Fibroblast of lung (primary cell): ENCODE results near the gene CCNY. TPM values are rescaled to one million over a fixed set of nuclear protein-coding genes. Genes with fewer than 3 reads are reported as not detected.
A peak's percentile ranks its signal among the peaks of the same experiment; 100 is the strongest.

Experiments
- DNase-seq, 2 donors: peaks; one replicate each; pipeline versions ENCODE4 v3.0.0 to v3.0.0-alpha.2; 2010; ENCODE audit warnings: low read depth in 2 of 2
- H2AFZ ChIP-seq: 2 replicates; pipeline ENCODE4 v1.5.1; 2012; ENCODE audit warnings: low read length, control low read depth, inconsistent platforms
- H3K27ac ChIP-seq: 2 replicates; pipeline ENCODE4 v1.5.1; 2011; ENCODE audit warnings: low read length, control low read depth; ENCODE audit not compliant: insufficient read depth
- H3K27me3 ChIP-seq: 2 replicates; pipeline ENCODE4 v1.5.1; 2011; ENCODE audit warnings: mild to moderate bottlenecking, low read length; ENCODE audit not compliant: control insufficient read depth, insufficient read depth
- H3K36me3 ChIP-seq: 2 replicates; pipeline ENCODE4 v1.5.1; 2011; ENCODE audit warnings: low read length; ENCODE audit not compliant: control insufficient read depth, insufficient read depth
- H3K4me1 ChIP-seq: 2 replicates; pipeline ENCODE4 v1.5.1; 2011; ENCODE audit warnings: low read length; ENCODE audit not compliant: control insufficient read depth, insufficient read depth; ENCODE audit errors: extremely low read depth
- H3K4me2 ChIP-seq: 2 replicates; pipeline ENCODE4 v1.5.1; 2011; ENCODE audit warnings: low read length, control low read depth; ENCODE audit not compliant: insufficient read depth; ENCODE audit errors: extremely low read depth
- H3K4me3 ChIP-seq, 4 experiments: fragments of 200-600 bp in 1 of 4; sonication (generic) in 1 of 4; replicated peaks in 1 of 4; 2 replicates each; pipeline ENCODE4 v1.5.1; 2011 to 2016; ENCODE audit warnings: low read length in 4 of 4, low read depth in 3 of 4, mild to moderate bottlenecking in 3 of 4, control low read depth in 2 of 4, inconsistent platforms in 1 of 4, mixed read lengths in 1 of 4; ENCODE audit not compliant: insufficient read depth in 1 of 4; ENCODE audit errors: control extremely low read depth in 1 of 4
- H3K79me2 ChIP-seq: 2 replicates; pipeline ENCODE4 v1.5.1; 2012; ENCODE audit warnings: mild to moderate bottlenecking, low read length, inconsistent platforms; ENCODE audit not compliant: control insufficient read depth, insufficient read depth
- H3K9ac ChIP-seq: 2 replicates; pipeline ENCODE4 v1.5.1; 2011; ENCODE audit warnings: mild to moderate bottlenecking, low read length, control low read depth; ENCODE audit not compliant: insufficient read depth
- H3K9me3 ChIP-seq: 2 replicates; pipeline ENCODE4 v1.5.1; 2012; ENCODE audit warnings: low read depth, low read length; ENCODE audit not compliant: control insufficient read depth, insufficient read depth
- H4K20me1 ChIP-seq: 2 replicates; pipeline ENCODE4 v1.5.1; 2011; ENCODE audit warnings: low read length; ENCODE audit not compliant: control insufficient read depth, insufficient read depth; ENCODE audit errors: extremely low read depth
- CTCF ChIP-seq, 2 donors: IDR thresholded peaks in 1 of 2; conservative IDR thresholded peaks in 1 of 2; 1 replicate in 1 of 2; 2 replicates in 1 of 2; pipeline ENCODE4 v1.5.1; 2011 to 2012; ENCODE audit warnings: low read length in 2 of 2, control low read depth in 1 of 2, inconsistent platforms in 1 of 2, low read depth in 1 of 2, mild to moderate bottlenecking in 1 of 2
- EZH2 ChIP-seq: IDR thresholded peaks from 2 replicates; pipeline ENCODE4 v1.5.1; 2012; ENCODE audit warnings: low read length, control low read depth, mild to moderate bottlenecking; ENCODE audit errors: missing control alignments
- polyA plus RNA-seq, 2 donors: library from polyadenylated mRNA; depleted of rRNA in 1 of 2; stranded (reverse) in 1 of 2; unstranded in 1 of 2; fragments of >200 nt; gene quantifications; 2 replicates each; pipeline ENCODE4 v1.2.1, GENCODE V29; 2011 to 2012; ENCODE audit warnings: missing spikeins in 1 of 2
- total RNA-seq: library from RNA; depleted of rRNA; stranded (reverse); fragments of >200 nt; gene quantifications from 2 replicates; pipeline ENCODE4 v1.2.1, GENCODE V29; 2014

The CCNY gene
- total and polyA plus RNA-seq, 2 donors (not counting 1 experiment from before 2014, with no cell fraction given): 34.7 to 66.4 TPM

DNA sequence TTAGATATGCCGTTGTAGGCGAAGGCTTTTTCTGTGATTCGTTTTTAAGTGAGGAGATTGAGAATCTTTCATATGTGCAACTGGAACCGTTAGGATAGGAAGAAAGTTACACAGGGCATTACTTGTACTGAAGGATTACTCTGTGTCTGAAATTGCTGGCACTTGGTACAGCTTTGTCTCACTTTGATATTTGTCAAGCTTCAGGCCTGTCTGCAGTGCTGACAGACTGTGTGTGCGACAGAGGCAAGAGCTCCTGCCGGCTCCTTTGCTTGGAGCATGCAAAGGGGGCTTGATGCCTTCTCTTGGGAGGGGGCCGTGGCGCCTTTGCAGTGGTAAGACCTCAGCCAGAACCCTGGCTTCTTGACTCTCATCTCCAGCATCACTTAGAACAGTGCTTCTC lies 45.8 kb downstream of the CCNY start:
- H3K4me2 ChIP-seq: no peak overlapping the region
- no peak overlapping the region for H3K27ac ChIP-seq
- no peaks in the 10 kb centered on the region for H4K20me1 ChIP-seq
- H3K4me1 ChIP-seq: peaks cover 6% of the 10 kb centered on the region
- no peak for DNase-seq
- H3K9me3 ChIP-seq: no peaks in the 10 kb centered on the region
- H3K36me3 ChIP-seq: no peaks in the 10 kb centered on the region
- no peaks in the 10 kb centered on the region for H3K27me3 ChIP-seq
- H2AFZ ChIP-seq: no peak overlapping the region
- no peak overlapping the region for H3K4me3 ChIP-seq
- no peak for TF ChIP-seq CTCF (conservative IDR thresholded peaks at IDR 0.05 in 1 of 2, IDR thresholded peaks at IDR 0.05 in 1 of 2; ENCODE audit: low read depth in 1 of 2, low read length in 2 of 2)
- H3K79me2 ChIP-seq: peaks cover 68% of the 10 kb centered on the region
- no peak overlapping the region for H3K9ac ChIP-seq

- Histone ChIP-seq H2AFZ (no peak overlapping the region), H3K4me2 (no peak overlapping the region), H3K4me1 (peaks cover 10% of the 10 kb centered on the region), H3K9me3 (no peaks in the 10 kb centered on the region), H4K20me1 (no peaks in the 10 kb centered on the region), H3K27me3 (no peaks in the 10 kb centered on the region), H3K79me2 (peaks cover 71% of the 10 kb centered on the region), H3K27ac (no peak overlapping the region), H3K4me3 (no peak overlapping the region), H3K9ac (no peak overlapping the region), H3K36me3 (no peaks in the 10 kb centered on the region)
- DNase-seq: no peak
- TF ChIP-seq CTCF (conservative IDR thresholded peaks at IDR 0.05 in 1 of 2, IDR thresholded peaks at IDR 0.05 in 1 of 2; ENCODE audit: low read depth in 1 of 2, low read length in 2 of 2) (no peak), EZH2 (no peak)
Observed at GRCh38 chr10:35384265-35384868, 48.1 kb downstream of the CCNY start.

- no peaks in the 10 kb centered on the region for H3K36me3 ChIP-seq
- peaks cover 64% of the 10 kb centered on the region for H3K79me2 ChIP-seq
- no peak overlapping the region for H3K9ac ChIP-seq
- no peaks in the 10 kb centered on the region for H3K9me3 ChIP-seq
- no peak overlapping the region for H2AFZ ChIP-seq
- H3K4me3 ChIP-seq: no peak overlapping the region
- TF ChIP-seq EZH2 (no peak), CTCF (conservative IDR thresholded peaks at IDR 0.05 in 1 of 2, IDR thresholded peaks at IDR 0.05 in 1 of 2; ENCODE audit: low read depth in 1 of 2, low read length in 2 of 2) (no peak)
- peaks cover 7% of the 10 kb centered on the region for H3K4me1 ChIP-seq
- H3K27me3 ChIP-seq: no peaks in the 10 kb centered on the region
- no peak overlapping the region for H3K4me2 ChIP-seq
- peak; percentile 27 to 53 for DNase-seq
- H4K20me1 ChIP-seq: no peaks in the 10 kb centered on the region
- H3K27ac ChIP-seq: no peak overlapping the region
Observed at GRCh38 chr10:35386594-35387174, 50.4 kb downstream of the CCNY start.
